ENCODE data around the gene SYNE3. TPM values are rescaled to one million over a fixed set of nuclear protein-coding genes. Genes with fewer than 3 reads are reported as not detected.

Gene SYNE3
- total and polyA plus RNA-seq, 3 donors from 2014 or later: 8.3 to 38.9 (median 37.6) TPM

GRCh38 chr14:95534299-95535225 is 18.1 kb upstream of the SYNE3 start, which contains the start of gene GLRX5:
TSS of gene GLRX5 (plus strand) at chr14:95535050. CDS start at chr14:95535090, 40 bp downstream.
- 0% methylated on average over 45 to 47 of the region's 97 CpGs for whole genome bisulfite sequencing, 2 donors
- Histone ChIP-seq H3K4me1 (peaks cover 53% of the 10 kb centered on the region), H3K9me3 (no peaks in the 10 kb centered on the region), H3K36me3 (ENCODE audit: low read depth, missing control alignments) (no peaks in the 10 kb centered on the region), H3K27me3 (no peaks in the 10 kb centered on the region), H3K27ac (peak within 1 kb of the TSS; percentile 78 to 86), H3K4me3 (peak within 1 kb of the TSS; percentile 75 to 87)
- intact Hi-C loops (cut with DNase I; ENCODE audit: low total_unique reads): no loop called here
- DNase-seq: peak; percentile 100
- no peak for TF ChIP-seq POLR2A (IDR thresholded peaks at IDR 0.05)
- TF ChIP-seq CTCF (IDR thresholded peaks at IDR 0.05): no peak

DNA sequence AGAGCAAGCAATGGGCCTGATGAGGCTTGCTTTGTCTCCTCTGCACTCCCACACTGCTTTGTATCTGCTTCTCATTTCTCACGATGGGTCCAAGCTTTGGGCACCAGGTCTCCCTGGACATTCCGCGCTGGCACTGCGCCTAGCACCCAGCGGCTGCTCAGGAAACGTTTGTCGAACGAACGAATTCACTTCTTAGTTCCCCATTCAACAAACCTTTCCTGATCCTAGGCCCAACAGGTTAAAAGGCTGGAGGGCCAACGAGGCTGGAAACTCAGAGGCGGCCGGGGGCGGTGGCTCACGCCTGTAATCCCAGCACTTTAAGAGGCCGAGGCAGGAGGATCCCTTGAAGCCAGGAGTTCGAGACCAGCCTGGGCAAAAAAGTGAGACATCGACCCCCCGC is 17.4 kb upstream of the SYNE3 start:
- intact Hi-C loops (cut with DNase I; ENCODE audit: low total_unique reads): no loop called here
- TF ChIP-seq CTCF (IDR thresholded peaks at IDR 0.05): no peak
- Histone ChIP-seq H3K27ac (peak overlapping the region; percentile 78 to 86), H3K4me1 (peaks cover 57% of the 10 kb centered on the region), H3K27me3 (no peaks in the 10 kb centered on the region), H3K9me3 (no peaks in the 10 kb centered on the region), H3K36me3 (ENCODE audit: low read depth, missing control alignments) (no peaks in the 10 kb centered on the region), H3K4me3 (peak overlapping the region; percentile 75 to 87)
- DNase-seq: peak; percentile 36
- 0 to 2% methylated on average over 14 to 18 of the region's 18 CpGs for WGBS, 2 donors

- peak; percentile 35 for DNase-seq
- peaks cover 57% of the 10 kb centered on the region for H3K4me1 ChIP-seq
- WGBS, 2 donors: 2 to 3% methylated on average over 10 of the region's 10 CpGs
- no peaks in the 10 kb centered on the region for H3K27me3 ChIP-seq
- H3K36me3 ChIP-seq (ENCODE audit: low read depth, missing control alignments): no peaks in the 10 kb centered on the region
- peak overlapping the region; percentile 75 to 87 for H3K4me3 ChIP-seq
- peak overlapping the region; percentile 78 to 86 for H3K27ac ChIP-seq
- H3K9me3 ChIP-seq: no peaks in the 10 kb centered on the region
- TF ChIP-seq POLR2A (IDR thresholded peaks at IDR 0.05) (no peak), CTCF (IDR thresholded peaks at IDR 0.05) (no peak)
- intact Hi-C loops (cut with DNase I; ENCODE audit: low total_unique reads): no loop called here
Observed at GRCh38 chr14:95533391-95533821, 17.0 kb upstream of the SYNE3 start.

GRCh38 chr14:95531969-95532368 is 15.5 kb upstream of the SYNE3 start:
- Histone ChIP-seq H3K4me1 (peaks cover 55% of the 10 kb centered on the region), H3K27ac (peak overlapping the region; percentile 4 to 77)
- WGBS, 2 donors: 32 to 33% methylated on average over 3 of the region's 3 CpGs

More at GRCh38 chr14:95531969-95532368, 15.5 kb upstream of the SYNE3 start:
- no peak for DNase-seq
- TF ChIP-seq POLR2A (IDR thresholded peaks at IDR 0.05) (no peak), CTCF (IDR thresholded peaks at IDR 0.05) (no peak)
- Histone ChIP-seq H3K9me3 (no peaks in the 10 kb centered on the region), H3K27me3 (no peaks in the 10 kb centered on the region), H3K36me3 (ENCODE audit: low read depth, missing control alignments) (no peaks in the 10 kb centered on the region), H3K4me3 (no peak overlapping the region)
- intact Hi-C loops (cut with DNase I; ENCODE audit: low total_unique reads): no loop called here
